OCI-M2 (cell line): ENCODE measurements around the gene SCCPDH.
"Not testable (repeated sequence)": the region's sequence is repeated elsewhere in the genome, so short reads cannot be mapped to it uniquely, and the experiment has no call there.

Experiments used
- DNase-seq: peaks from one replicate; lab custom pipeline; 2025; ENCODE audit not compliant: unreplicated experiment; lab: John Stamatoyannopoulos, UW

SCCPDH gene, protein sequence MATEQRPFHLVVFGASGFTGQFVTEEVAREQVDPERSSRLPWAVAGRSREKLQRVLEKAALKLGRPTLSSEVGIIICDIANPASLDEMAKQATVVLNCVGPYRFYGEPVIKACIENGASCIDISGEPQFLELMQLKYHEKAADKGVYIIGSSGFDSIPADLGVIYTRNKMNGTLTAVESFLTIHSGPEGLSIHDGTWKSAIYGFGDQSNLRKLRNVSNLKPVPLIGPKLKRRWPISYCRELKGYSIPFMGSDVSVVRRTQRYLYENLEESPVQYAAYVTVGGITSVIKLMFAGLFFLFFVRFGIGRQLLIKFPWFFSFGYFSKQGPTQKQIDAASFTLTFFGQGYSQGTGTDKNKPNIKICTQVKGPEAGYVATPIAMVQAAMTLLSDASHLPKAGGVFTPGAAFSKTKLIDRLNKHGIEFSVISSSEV

DNA sequence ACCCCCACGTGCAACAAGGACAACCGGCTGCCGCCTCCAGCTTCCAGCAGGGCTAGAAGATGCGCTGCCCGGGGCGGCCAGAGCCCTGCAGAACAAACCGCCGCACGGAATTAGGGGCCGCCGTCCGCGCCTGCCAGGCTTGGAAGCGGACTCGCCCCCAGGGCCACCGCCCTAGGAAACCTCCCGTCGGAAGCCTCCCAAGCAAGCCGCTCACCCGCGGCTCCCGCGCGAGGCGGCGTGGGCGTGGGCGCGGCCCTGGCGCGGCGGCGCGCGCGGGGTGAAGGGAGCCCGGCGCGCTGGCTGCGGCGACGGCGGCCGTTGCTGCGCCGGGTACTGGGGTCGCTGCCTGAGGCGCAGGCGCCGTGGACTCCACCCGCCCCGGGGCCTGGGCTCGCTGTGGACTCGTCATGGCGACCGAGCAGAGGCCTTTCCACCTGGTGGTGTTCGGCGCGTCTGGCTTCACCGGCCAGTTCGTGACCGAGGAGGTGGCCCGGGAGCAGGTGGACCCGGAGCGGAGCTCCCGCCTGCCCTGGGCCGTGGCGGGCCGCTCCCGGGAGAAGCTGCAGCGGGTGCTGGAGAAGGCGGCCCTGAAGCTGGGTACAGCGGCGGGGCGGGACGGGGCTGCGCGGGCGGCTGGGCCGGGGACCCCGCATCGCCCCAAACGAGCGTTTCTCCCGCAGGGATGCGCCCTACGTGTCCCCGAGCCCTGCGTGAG, at the start of gene SCCPDH:
SCCPDH (plus strand) TSS at position 394 of the 715 bp plus-strand sequence; CDS start at position 408, 14 bp downstream.
- DNase-seq: no peak

DNA sequence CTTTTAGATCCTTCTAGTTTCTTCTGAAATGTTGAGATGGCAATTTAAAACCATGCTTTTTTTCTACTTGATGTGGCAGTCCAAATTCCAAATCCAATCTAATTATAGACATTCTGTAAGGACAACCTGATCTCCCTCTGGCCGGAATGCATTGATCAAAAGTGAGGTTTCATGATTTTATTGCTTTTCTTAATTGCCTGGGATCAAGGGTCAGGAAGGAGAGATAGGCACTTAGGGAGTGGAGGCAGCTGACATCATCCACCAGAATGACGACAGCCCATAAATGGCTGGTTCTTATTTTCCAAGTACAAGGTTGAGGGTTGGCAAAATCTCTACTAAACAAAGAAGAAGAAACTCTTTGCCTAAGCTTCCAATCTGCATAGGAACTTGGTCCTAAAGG, 46.4 kb upstream of the SCCPDH start:
- DNase-seq: no peak

DNA sequence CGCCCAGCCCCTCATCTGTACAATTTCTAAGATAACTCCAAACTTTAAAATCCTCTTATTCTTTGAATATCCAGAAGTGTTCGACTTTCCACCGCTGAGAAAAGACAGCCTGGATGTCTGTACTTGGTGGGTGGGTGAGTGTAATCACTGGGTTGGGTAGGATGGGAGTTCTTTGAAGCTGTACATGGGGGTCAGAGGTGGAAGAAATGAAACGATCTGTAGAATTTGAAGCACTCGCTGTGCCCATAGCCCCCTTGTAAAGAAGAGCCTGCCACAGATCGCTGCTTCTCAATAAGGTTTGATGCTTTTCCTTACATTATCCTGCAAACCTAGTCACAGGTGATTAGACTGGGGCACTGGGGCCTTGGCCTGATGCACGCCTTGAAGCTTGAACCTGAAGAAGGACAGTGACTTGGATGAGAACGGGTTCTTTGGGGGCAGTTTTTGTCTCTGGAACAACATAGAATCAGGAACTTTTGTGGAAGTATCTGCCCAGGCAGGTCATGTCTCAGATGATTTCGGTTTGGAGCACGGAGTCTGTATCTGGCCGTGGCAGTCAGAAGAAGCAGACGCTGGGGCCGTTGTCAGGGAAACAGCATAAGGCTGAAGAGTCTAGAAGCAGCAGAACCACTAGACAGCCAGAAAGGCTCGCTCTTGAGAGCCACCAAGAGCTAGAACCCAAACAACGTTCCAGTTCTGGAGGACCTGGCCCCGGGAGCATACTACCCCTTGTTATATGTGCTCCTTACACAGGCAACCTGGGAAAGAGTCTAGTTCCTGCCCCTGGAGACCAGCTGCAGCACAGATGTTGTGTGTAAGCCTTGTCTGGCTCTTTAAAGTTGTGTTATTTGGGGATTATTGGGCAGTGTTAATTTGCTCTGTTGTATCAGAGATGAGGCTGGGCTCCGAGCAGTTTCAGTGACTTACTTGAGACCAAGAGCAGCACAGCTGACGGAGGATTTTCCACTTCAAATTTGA, 45.1 kb upstream of the SCCPDH start:
- DNase-seq: no peak

DNA sequence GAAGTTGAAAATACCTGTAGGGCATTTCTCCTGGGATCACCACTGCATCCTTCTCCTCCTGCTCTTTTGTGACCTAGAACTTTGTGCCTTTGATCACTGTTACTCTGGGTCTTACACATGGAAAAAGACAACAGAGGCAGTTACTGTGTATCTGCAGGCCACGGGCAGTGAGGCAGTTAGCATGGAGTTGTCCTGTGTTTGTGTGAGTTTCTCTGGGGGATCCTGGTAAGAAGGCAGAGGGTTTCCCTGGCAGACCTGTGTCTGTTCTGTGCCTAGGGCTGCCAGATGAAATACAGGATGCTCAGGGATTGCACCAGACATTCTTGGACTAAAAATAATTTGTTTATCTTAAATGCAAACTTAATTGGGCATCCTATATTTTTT, 44.4 kb upstream of the SCCPDH start:
- DNase-seq: no peak

DNA sequence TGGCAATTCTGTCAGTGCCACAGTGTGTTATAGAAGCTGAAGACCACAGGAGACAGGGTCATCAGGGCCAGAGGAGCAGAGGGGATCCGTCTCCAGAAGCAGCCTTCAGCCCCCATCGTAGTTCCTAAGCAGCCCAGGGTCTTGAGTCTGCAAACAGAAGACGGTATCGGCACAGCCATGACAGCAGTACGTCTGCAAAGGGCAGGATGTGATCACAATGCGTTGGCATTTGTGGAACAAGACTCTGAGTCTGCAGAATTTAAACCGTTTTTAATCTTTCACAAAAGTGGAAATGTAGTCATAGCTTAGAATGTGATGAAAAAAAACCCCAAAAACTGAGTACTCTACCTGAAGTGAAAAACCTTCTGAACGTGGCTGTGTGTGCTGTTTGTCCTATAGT, 44.0 kb upstream of the SCCPDH start:
- no peak for DNase-seq

DNA sequence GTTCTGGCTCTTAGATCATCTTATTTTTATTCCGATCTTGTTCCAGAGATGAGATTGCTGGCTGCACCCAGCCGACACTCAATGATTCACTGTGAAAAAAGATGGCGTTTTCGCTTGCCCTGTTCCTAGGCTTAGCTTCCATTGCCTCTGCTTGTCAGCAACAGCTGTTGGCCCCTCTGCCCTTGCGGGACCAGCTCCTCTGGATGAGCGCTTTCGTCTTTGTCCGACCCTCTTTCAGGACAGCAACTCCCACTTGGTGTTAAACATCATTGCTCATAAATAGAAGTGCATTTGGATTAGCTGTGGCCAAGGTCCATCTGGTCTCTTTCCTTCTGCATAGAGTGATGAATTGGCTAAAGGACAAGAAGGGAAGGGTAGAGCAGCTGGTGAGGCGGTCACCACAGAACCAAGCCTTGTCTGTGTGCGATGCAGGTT, 43.5 kb upstream of the SCCPDH start:
- DNase-seq: no peak

DNA sequence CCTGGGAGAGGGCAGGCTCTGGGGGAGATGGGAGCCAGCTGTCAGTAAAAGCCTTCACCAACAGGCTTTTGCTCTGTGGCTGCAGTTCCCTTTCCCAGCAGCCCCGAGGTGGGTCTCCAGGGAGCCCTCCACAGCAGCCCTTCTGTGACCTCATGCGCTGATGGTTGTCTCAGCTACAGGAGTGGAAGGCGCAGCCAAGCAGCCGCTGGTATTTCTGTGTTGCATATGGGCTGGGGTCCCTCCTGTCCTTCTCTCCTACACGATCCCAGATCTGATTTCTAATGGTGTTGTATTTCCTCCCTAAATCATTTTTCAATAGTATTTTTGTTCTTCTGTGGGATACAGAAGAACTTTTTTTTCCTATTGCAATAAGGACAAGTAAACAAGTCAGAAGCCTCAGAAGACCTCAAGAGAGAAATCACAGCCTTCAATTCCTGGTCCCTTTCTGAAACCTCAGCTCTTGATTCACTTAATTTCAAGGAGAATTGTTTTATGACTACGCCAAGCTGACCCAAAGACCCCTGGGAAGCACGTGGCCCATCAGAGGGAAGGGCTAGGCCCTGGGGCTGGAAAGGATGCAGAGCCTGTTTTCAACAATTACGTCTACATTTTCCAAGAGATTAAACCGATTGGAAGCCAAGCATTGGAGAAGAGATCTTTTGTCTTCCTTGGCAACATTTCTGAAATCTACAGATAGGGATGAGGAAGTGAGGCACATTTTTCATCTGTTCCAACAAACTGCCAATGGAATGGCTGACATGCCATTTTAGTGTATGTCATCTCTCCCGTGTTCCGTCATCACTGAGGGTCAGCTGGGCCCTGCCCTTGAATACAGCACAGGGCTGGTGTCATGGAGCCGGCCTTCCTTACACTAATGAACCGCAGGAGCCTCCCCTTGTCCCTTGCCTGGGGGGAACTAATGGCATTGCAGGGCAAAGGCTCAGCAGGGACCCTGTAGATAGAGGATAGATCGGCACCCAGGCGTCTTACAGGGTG, 42.0 kb upstream of the SCCPDH start:
- no peak for DNase-seq

DNA sequence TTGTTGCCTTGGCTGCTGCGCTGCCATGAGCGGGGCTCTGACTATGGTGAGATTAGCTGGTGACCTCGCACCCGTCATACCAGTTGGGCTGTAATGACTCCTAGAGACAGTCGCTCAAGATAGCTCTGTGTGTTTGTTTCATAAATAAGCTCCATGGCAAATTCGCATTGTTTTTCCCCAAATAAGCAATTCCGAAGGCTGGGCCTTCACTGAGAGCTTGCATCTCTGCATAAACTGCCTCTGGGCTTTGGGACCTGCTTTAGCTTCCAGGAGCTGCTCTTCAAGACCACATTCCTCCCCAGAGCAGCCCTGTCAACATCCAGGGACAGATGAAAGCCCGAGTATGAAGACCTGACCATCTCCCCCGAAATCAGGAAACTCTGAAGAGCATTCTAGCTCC, 40.7 kb upstream of the SCCPDH start:
- no peak for DNase-seq

DNA sequence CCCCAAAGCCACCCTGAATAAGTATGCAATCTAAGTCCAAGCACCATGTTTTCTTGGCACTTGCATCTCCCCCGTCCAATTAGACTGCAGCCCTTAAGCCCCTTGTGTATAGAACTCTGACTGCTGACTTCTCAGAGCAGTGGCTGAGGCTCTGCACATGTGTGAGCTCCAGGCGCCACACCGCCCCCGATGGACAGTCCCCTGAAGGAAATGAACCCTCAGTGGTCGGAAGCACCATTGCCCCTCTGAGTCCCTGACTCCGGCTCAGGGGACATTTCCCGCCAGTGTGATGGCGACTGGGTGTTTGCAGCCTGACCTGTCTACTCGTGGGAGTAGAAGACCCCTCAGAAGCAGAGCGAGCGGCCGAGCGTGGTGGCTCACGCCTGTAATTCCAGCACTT, 37.2 kb upstream of the SCCPDH start:
- DNase-seq: no peak

DNA sequence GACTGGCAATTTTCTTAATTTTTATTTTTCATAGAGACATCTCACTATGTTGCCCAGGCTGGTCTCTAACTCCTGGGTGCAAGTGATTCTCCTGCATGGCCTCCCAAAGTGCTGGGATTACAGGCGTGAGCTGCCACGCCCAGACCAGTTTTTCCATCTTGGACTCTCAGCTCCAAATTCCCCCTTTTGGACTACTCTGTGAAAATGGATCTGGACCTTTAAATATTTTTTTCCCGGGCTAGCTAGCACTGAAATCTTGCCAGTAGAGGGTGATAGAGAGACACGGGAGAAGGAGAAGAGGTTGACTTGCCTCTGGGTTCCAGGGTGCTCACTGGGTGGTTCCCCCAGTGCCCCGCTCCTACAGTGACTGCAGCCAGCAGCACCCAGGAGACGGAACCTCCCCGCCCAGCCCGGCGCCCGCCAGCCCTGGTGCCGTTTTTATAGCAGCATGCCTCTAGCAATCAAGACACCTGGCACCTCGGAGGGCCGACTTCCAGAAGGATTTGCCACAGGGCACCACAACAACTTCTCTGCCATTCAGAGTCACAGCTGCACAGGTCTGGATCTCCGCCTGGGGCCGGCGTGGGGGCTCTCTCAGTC, 34.7 kb upstream of the SCCPDH start:
- no peak for DNase-seq

DNA sequence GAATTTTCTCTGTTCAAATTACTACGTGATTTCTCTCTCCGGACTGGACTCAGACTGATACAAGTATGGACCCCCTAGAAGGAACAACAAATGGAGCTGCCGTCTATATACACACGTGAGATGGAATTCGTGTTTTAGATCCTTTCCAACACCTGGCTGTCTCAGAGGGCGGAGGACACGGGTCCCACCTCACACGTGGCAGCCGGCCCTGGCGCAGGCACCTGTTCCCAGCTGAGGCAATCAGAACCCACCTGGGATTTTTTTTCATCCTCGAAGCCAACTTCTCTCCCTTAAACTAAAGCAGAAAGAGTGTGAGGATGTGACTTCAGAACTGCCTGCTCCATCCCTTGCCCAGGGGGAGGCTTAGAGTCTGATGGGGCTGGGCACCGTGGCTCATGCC, 34.1 kb upstream of the SCCPDH start:
- DNase-seq: no peak

DNA sequence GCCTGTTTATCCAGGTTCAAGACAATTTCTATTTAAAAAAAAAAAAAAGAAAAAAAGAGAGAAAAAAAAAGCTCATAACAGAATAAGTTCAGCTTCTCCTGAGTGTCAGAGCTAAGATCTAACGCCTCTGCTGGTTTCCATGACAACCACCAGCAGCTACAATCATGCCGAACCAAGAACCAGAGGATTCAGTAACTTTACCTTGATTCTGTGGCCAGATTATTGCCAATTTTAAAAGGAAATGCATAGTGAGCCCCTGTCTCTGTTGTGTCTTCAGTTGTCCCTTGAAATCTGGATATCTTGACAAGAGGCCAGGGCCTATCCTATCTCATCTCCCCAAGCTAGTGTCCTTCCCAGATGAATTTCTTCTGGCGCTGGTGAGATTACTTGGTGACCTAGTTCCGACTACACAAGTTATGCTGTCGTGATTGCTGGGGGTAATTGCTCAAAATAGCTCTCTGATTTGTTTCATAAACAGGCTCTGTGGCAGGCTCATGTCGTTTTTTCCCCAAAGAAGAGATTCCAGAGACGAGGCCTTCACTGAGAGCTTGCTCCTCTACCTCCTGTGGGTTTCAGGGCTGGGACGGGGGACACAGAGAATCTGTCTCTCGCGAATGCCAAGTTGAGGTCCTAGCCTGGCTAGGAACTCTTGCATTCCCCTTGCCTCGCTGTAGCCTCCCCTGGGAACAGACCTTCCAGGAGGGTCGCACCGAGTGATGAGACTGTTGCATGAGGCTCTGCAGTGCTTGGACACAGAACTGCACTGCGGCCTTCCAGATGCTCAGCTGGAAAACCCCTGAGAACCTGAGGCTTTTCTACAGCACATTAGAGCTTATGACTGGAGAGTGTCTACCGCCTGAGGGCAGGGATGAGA, 32.4 kb upstream of the SCCPDH start:
- no peak for DNase-seq

DNA sequence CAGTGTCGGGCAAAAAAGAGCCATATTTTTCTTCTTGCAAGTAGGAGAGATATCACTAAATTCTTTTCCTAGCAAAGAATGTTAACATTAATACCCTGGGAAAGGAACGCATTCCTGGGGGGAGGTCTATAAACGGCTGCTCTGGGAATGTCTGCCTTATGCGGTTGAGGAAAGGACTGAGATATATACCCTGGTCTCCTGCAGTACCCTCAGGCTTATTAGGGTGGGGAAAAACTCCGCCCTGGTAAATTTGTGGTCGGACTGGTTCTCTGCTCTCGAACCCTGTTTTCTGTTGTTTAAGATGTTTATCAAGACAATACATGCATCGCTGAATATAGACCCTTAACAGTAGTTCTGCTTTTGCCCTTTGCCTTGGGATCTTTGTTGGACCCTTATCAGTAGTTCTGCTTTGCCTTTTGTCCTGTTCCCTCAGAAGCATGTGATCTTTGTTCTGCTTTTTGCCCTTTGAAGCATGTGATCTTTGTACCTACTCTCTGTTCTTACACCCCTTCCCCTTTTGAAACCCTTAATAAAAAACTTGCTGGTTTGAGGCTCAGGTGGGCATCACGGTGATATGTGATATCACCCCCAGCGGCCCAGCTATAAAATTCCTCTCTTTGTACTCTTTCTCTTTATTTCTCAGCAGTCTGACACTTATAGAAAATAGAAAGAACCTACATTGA, 29.9 kb upstream of the SCCPDH start:
- not testable (repeated sequence) for DNase-seq

DNA sequence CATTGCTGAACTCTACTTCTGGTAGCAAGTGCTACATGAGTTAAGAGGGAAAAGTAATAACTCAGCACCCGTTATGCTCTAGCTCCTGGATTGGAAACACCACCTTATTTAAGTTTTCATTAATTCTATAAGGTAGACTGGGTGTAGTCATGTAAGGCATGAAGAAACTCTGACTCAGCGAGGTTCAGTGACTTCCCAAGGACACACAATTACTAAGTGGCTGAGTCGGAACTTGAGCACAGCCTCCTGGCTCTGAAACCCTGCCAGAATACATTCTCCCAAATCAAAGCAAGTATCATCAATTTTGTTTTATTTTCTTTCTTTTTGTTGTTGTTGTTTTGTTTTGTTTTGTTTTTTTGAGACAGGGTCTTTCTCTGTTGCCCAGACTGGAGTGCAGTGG, 29.1 kb upstream of the SCCPDH start:
- DNase-seq: no peak

DNA sequence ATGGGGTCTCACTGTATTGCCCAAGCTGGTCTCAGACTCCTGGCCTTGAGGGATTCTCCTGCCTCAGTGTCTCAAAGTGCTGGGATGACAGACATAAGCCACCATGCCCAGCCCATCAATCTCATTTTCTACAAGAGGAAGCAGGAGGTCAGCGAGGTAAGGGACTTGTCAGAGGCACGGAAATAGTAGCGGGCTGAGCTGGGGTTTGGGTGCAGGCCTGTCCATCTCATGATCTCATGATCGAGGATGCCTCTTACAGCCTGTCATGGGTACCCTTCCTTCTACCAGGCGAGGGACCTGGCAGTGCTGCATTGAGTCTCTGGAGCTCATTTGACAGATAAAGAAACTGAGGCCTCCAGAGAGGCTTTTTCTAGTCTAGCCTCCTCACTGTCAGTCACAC, 28.5 kb upstream of the SCCPDH start:
- no peak for DNase-seq

DNA sequence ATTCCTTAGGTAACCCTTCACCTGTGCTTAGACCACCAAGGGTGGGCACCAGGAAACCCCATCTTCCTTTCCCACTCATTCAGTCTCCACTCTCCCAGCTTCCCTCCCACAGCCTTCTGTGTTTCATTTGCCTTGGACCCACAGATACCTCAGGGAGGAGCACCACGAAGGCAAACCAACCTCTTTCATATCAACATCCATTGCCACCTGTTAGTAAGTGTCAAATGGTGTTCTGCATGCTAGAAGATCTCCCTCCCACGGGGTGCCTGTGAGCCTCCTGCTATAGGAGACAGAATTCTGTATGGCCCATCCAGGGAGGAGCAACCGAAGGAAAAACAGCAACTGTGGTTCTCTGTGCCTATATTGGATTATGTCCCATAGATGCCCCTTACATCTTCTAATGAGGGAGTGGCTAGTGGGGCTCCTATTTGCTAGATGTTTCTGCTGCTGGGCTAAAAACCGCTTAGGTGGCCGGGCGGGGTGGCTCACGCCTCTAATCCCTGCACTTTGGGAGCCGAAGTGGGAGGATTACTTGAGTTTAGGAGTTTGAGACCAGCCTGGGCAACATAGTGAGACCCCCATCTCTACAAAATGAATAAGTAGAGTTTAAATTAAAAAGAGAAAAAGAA, 25.6 kb upstream of the SCCPDH start:
- no peak for DNase-seq

DNA sequence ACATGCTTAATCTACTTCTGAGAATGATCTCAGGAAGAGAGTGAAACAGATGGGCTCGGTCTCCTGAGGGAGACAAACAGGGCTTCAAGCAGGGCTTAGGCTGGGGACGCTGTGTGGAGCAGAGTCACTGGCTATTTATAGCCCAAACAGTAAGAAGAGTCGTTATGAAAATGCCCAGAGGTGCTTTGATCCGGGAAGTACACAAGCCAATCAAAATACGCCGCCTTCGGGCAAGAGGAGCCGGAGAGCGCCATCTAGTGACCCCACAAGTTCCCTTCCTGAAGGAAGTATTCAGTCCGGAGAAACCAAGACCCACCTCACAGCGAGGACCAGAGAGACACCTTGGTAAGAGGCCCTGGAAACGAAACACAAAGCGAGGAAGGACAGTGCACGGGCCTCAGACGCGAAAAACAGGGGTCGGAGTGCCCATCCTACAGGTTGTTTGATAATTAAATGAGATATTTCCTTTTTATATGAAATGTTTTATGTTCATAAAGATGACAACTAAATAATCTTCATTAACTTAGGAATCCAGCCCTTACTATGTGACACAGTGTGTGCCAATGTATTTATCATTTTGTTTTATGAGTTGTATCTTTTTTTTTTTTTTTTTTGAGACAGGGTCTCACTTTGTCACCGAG, 25.0 kb upstream of the SCCPDH start:
- DNase-seq: peak; percentile 45
